Central memory CD4-positive, alpha-beta T cell (primary cell): Measurements from ENCODE around the gene POTEE.
"Not testable (repeated sequence)": the region's sequence is repeated elsewhere in the genome, so short reads cannot be mapped to it uniquely, and the experiment has no call there.

Experiments used
- DNase-seq: peaks from one replicate; pipeline ENCODE4 v3.0.0; 2022
- total RNA-seq, 3 experiments: gene quantifications; one replicate each; lab custom pipeline; 2026; lab: John Stamatoyannopoulos, UW

Gene POTEE
- 0.05 to 0.39 (median 0.25) reads per million in 3 experiments for total RNA-seq

DNA sequence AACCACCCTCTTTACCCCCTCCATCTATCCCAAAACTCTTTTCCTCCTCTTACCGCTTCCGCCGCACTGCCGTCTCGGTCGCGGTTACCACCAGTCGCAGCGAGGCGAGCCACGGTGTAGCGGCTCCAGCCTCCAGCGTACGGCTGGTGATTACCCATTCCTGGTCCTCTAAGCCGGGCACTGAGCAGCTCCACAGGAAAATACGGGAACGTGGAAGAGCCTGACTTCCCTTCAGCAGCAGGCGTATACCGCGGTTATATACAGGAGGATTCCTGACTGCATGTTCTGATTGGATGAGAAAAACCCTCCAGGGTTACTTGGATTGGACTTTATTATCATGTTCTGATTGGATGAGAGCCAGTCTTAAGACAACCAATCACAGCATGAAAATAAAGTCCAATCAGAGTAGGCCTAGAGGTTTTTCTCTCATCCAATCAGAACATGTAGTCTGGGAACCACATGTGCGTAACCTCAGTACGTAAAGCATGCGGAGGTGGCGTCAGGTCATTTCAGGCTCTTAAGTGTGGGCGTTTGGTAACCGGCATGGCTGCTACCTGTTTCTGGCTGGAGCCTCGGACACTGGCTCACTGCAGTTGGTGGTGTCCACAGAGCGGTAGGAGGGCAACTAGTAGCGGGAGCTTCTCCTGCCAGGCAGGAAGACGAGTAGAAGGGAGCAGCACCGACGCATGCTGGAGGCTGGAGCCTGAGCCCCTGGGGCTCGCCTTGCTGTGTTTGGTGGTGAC is at the start of gene POTEE:
Gene POTEE, plus strand, starts transcription at position 507 of the 743 bp plus-strand sequence. CDS start 8,867 bp downstream, outside the sequence.
- DNase-seq: not testable (repeated sequence)

DNA sequence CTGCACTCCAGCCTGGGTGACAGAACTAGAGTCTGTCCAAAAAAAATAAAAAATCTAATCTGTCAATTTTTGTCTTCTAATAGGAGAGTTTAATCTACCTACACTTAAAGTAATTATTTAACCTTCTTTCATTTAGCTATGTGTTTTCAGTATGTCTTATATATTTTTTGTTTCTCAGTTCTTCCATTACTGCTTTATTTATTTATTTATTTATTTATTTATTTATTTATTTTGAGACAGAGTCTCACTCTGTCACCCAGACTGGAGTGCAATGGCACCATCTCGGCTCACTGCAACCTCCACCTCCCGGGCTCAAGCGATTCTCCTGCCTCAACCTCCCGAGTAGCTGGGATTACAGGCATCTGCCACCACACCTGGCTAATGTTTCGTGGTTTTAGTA is 43.8 kb upstream of the POTEE start:
- DNase-seq: not testable (repeated sequence)

DNA sequence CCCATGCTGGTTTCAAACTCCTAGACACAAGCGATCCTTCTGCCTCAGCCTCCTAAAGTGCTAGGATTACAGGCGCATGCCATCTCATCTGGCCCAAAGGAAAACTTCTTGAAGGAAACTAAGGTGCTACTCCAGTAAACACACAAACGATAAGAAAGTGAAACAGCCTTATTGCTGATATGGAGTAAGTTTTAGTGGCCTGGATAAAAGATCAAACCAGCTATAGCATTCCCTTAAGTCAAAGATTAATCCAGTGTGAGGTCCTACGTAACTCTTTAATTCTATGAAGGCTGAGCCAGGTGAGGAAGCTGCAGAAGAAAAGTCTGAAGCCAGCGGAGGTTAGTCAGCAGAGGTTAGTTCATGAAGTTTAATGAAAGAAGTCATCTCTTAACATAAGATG is 40.8 kb upstream of the POTEE start:
- no peak for DNase-seq

GRCh38 chr2:131178050-131178449 is 31.3 kb upstream of the POTEE start:
- not testable (repeated sequence) for DNase-seq

DNA sequence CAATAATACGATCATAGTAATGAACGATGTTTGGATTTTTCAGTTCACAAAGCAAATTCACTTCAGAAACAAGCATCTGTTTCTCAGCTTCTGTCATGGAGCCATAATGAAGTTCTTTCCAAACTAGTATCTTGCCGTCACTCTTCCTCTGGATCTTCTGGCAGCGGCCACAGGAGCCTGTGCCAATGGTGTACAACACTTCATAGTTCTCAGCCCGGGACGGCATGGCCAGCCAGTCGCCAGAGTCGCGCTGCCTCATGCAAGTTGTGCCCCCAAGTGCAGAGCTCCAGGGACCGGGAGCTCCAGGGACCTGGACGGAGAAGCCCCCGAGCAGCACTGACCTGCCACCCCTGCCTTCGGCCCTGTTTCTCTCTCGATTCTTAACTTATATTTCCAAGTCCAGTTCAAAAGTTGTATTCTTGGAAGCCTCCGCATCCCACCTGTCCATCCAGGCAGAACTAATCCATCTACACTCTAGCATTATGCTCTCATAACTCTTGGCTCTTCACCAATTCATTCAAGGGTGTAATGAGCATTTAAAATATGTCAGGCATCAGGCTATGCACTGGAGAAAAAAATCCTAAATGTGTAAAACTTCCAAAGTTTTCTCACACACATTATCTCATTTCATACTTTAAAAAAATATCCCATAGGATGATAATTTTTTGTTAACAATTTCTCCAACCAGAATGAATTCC is 30.5 kb upstream of the POTEE start:
- DNase-seq: not testable (repeated sequence)

GRCh38 chr2:131181451-131181850 is 27.9 kb upstream of the POTEE start:
- not testable (repeated sequence) for DNase-seq

- DNase-seq: not testable (repeated sequence)
These were observed 15.9 kb upstream of the POTEE start for GRCh38 chr2:131193421-131193820.

- DNase-seq: not testable (repeated sequence)
These were observed 13.2 kb upstream of the POTEE start for GRCh38 chr2:131196186-131196585.

DNA sequence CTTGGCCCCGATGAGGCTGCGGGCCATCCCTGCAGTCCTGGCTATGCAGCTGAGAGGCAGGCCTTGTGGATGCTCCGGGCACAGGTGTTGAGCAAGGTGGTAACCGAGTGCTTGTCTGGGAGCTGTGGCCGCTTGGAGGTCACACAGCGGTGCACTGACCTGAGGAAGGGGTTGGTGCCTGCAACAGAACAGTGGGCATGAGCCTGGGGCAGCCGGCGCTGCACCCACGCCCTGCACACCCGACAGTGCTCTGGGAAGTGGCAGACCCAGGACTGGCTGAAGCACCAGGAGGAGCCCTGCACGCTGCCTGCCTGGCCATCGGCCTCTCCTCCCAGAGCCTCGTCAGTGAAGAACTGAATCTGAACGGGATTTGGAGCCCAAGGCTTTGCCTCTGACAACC is 8.2 kb upstream of the POTEE start:
- no peak for DNase-seq

DNA sequence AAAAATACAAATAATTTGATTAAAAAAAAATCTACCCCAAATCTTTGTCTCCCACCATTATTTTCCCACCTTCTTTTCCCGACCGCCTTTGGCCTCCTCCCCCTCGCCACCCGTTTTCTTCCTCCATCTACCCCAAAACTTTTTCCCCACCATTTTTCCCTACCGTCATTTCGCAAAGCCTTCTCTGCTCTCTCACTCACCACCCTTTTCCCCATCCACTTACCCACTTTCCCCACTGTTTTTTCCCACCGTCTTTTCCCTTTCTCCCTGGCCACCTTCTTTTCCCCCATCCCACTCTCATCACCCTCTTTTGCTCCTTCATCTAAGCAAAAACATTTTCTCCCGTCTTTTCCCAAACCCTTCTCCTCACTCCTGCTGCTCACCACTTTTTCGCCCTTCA is 1.5 kb upstream of the POTEE start:
- not testable (repeated sequence) for DNase-seq

DNA sequence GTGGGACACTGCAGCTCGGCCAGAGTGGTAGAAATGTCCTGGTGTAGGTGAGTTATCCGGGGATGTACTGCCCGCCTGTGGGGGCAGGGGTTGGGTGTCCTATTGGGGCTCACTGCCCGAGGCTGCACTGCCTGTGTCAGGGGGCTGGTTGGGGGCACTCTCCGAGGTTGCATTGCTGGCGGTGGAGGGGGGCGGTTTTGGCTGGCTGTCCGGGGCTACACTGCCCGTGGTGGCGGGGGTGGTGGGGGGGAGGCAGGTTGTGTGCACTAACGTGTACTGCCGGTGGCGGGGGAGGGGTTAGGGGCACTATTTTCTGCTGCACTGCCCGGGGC is 403 bp downstream of the POTEE start:
- DNase-seq: not testable (repeated sequence)

GRCh38 chr2:131210434-131211211 is 1.3 kb downstream of the POTEE start:
- not testable (repeated sequence) for DNase-seq

GRCh38 chr2:131217238-131217986 is 8.1 kb downstream of the POTEE start:
- DNase-seq: not testable (repeated sequence)

DNA sequence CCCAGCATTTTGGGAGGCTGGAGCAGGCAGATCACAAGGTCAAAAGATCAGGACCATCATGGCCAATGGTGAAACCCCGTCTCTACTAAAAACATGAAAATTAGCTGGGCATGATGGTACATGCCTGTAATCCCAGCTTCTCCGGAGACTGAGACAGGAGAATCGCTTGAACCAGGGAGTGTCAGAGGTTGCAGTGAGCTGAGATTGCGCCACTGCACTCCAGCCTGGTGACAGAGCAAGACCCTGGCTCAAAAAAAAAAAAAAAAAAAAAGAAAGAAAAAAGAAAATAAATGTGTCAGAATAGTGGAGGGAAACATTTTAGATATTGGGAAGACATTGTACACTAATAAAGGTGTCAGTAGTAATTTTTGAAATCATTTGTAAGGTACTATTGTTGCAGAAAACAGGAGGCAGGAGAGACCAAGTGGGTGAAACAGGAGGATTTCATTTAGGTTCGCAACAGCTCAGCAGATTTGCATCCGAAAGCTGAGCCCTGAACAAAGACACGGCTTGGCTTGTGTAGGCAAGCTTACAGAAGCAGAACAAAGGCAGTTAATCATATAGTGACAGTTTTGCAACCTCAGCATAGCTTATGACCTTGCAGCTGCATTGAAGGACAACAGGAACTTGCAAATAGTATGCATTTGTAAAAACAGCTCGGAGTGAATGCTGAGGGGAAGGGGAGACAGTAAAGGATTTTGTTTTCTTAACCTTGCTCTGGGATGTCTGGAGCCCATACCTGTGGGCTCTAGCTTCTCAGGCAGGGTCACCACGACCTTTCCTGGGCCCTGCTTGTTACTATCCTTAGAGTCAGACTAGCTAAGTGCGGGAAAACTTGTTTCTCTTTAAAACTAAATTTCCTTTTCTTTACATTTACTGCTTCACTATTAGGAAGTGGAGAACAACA is 26.5 kb downstream of the POTEE start:
- not testable (repeated sequence) for DNase-seq
